K562 (cell line): Measurements from ENCODE around the gene FAM107B. TPM values are rescaled to one million over a fixed set of nuclear protein-coding genes. Genes with fewer than 3 reads are reported as not detected.

ENCODE experiments used
- ARHGAP35 ChIP-seq: fragments of 450-650 bp; IDR thresholded peaks from 2 replicates; pipeline ENCODE4 v1.6.1; 2018; ENCODE audit not compliant: partially characterized antibody
- DIDO1 ChIP-seq: fragments of 450-650 bp; IDR thresholded peaks from 2 replicates; pipeline ENCODE4 v1.6.1; 2016; ENCODE audit warnings: low read depth, missing biosample characterization, missing genetic modification characterization
- FOXK1 ChIP-seq: sonication (generic); formaldehyde crosslinking; IDR thresholded peaks from 2 replicates; pipeline ENCODE4 v1.8.0; 2022; ENCODE audit warnings: missing genetic modification reagents, mild to moderate bottlenecking, borderline replicate concordance
- PCBP1 ChIP-seq: fragments of 200-400 bp; formaldehyde crosslinking; IDR thresholded peaks from 2 replicates; pipeline ENCODE4 v1.6.1; 2018; ENCODE audit warnings: mild to moderate bottlenecking, low read depth, low read length; ENCODE audit not compliant: poor library complexity, severe bottlenecking
- PHF8 ChIP-seq: fragments of 200-600 bp; sonication (generic); IDR thresholded peaks from 2 replicates; pipeline ENCODE4 v1.6.1; 2012; ENCODE audit warnings: mixed run types, mild to moderate bottlenecking, inconsistent platforms, low read length, moderate library complexity, borderline replicate concordance
- TCFL5 ChIP-seq: fragments of 250-450 bp; sonication (Bioruptor Pico); conservative IDR thresholded peaks from 2 replicates; pipeline ENCODE4 v1.6.1; 2021; ENCODE audit warnings: mild to moderate bottlenecking, moderate library complexity, matching md5 sums
- ZNF445 ChIP-seq: fragments of 250-450 bp; sonication (Bioruptor Pico); IDR thresholded peaks from 2 replicates; pipeline ENCODE4 v1.4.0; 2020; ENCODE audit warnings: low read depth, mild to moderate bottlenecking, moderate library complexity
- polyA plus RNA-seq, 8 experiments: library from polyadenylated mRNA; depleted of rRNA in 4 of 8; stranded (reverse) in 5 of 8; unstranded in 3 of 8; fragments of >200 nt; fragmentation: Nextera tagmentation in 2 of 8; fragmentation: Illumina TruSeq in 1 of 8; extraction: Ambion mirVana in 2 of 8; extraction: Trizol in 1 of 8; gene quantifications; 2 replicates each; pipeline versions ENCODE4 v1.2.1 to v1.2.3, GENCODE V29; 2011 to 2014; ENCODE audit warnings: inconsistent platforms in 1 of 8, missing spikeins in 1 of 8
- total RNA-seq, 7 experiments: library from RNA; depleted of rRNA in 6 of 7; stranded (reverse); fragments of >200 nt in 6 of 7; fragmentation: Illumina TruSeq in 2 of 7; extraction: Trizol in 2 of 7; gene quantifications; 2 replicates each; pipeline versions ENCODE4 v1.2.1 to v1.2.3, GENCODE V29; 2011 to 2021; ENCODE audit warnings: low replicate concordance in 1 of 7
- TF ChIP-seq, protein P1 (sequence below), 2 experiments: fragments of 450-650 bp; IDR thresholded peaks; 2 replicates each; pipeline ENCODE4 v1.6.1; 2016; ENCODE audit warnings: mild to moderate bottlenecking in 2 of 2, borderline replicate concordance in 1 of 2, low read depth in 1 of 2, moderate library complexity in 1 of 2

The FAM107B gene
- total and polyA plus RNA-seq, 9 of the 15 experiments (the other 6 are each of a cell fraction or from before 2014, with no cell fraction given), result 0.40 to 2.8 (median 1.4) TPM

DNA sequence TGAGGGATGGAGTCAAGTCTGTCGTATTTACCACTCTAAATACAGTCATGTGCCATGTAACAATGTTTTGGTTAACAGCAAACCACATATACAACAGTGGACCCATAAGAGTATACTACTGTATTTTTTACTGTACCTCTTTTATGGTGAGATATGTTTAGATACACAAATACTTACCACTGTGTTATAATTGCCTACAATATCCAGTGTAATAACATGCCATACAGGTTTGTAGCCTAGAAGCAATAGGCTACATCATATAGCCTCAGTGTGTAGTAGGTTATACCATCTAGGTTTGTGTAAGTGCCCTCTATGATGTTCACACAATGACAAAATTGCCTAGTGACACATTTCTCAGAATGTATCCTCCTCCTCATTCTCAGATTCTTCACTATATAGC is 110.4 kb downstream of the FAM107B start (continued):
- TF ChIP-seq, protein P1, sequence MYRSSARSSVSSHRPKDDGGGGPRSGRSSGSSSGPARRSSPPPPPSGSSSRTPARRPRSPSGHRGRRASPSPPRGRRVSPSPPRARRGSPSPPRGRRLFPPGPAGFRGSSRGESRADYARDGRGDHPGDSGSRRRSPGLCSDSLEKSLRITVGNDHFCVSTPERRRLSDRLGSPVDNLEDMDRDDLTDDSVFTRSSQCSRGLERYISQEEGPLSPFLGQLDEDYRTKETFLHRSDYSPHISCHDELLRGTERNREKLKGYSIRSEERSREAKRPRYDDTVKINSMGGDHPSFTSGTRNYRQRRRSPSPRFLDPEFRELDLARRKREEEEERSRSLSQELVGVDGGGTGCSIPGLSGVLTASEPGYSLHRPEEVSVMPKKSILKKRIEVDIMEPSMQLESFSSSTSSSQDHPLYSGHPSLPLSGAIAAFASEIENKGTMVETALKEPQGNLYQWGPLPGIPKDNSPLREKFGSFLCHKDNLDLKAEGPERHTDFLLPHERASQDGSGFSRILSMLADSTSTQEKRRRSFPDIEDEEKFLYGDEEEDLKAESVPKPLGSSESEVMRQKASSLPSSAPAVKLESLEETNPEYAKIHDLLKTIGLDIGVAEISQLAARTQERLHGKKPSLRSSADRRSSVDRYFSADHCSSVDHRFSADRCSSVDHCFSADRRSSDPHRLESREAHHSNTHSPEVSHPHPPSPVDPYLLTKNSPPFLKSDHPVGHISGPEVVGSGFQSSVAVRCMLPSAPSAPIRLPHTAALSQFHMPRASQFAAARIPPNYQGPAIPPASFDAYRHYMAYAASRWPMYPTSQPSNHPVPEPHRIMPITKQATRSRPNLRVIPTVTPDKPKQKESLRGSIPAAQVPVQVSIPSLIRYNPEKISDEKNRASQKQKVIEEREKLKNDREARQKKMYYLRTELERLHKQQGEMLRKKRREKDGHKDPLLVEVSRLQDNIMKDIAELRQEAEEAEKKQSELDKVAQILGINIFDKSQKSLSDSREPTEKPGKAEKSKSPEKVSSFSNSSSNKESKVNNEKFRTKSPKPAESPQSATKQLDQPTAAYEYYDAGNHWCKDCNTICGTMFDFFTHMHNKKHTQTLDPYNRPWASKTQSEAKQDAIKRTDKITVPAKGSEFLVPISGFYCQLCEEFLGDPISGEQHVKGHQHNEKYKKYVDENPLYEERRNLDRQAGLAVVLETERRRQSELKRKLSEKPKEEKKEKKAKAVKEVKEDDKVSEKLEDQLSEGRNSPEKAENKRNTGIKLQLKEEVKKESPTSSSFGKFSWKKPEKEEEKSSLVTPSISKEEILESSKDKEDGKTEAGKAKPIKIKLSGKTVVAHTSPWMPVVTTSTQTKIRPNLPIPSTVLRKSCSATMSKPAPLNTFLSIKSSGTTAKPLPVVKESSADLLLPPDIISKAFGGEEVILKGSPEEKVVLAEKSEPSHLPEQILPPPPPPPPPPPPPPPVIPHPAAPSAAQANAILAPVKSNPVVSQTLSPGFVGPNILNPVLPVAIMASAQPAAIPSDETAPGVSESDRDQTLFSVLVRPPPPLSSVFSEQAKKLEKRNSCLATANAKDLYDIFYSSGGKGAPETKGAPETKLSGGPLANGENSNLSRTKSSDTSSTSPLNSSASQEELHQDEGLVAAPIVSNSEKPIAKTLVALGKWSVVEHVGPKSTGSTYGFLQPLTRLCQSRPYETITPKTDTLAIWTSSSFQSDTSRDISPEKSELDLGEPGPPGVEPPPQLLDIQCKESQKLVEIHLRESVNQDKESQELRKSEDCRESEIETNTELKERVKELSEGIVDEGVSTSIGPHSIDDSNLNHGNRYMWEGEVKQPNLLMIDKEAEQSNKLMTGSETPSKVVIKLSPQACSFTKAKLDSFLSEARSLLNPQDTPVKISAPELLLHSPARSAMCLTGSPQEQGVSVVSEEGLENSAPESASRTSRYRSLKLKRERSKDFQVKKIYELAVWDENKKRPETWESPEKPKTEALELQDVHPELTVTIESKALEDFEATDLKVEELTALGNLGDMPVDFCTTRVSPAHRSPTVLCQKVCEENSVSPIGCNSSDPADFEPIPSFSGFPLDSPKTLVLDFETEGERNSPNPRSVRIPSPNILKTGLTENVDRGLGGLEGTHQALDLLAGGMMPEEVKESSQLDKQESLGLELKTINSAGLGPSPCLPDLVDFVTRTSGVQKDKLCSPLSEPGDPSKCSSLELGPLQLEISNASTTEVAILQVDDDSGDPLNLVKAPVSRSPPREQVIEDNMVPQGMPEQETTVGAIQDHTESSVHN (IDR thresholded peaks at IDR 0.05; ENCODE audit: borderline replicate concordance in 1 of 2, low read depth in 1 of 2), result no peak
- TF ChIP-seq PCBP1, result no peak
- no peak for TF ChIP-seq PHF8
- no peak for TF ChIP-seq ZNF445 (CRISPR knock-in tag)
- TF ChIP-seq TCFL5 (CRISPR knock-in tag), result no peak
- no peak for TF ChIP-seq FOXK1
- TF ChIP-seq DIDO1 (tag), result no peak
- TF ChIP-seq ARHGAP35, result no peak
